Neural progenitor cell (in vitro differentiated cells): ENCODE measurements around the gene QSOX2. TPM values are rescaled to one million over a fixed set of nuclear protein-coding genes. Genes with fewer than 3 reads are reported as not detected.

Experiments
- DNase-seq: peaks from one replicate; pipeline ENCODE4 v3.0.0-alpha.2; 2016; ENCODE audit warnings: low spot score
- H2AFZ ChIP-seq: fragments of 200-600 bp; sonication (generic); replicated peaks from 2 replicates; pipeline ENCODE4 v1.6.1; 2016; ENCODE audit warnings: antibody characterized with exemption
- H3F3A ChIP-seq: fragments of 200-600 bp; sonication (generic); 2 replicates; pipeline ENCODE4 v1.6.1; 2016; ENCODE audit warnings: antibody characterized with exemption, low read depth
- H3K27ac ChIP-seq: fragments of 200-600 bp; sonication (generic); 2 replicates; pipeline ENCODE4 v1.5.1; 2016; ENCODE audit warnings: mild to moderate bottlenecking
- H3K27me3 ChIP-seq: fragments of 200-600 bp; sonication (generic); 2 replicates; pipeline ENCODE4 v1.6.1; 2016; ENCODE audit warnings: mild to moderate bottlenecking, moderate library complexity
- H3K36me3 ChIP-seq: fragments of 200-600 bp; sonication (generic); 2 replicates; pipeline ENCODE4 v1.5.1; 2016
- H3K4me1 ChIP-seq: fragments of 200-600 bp; sonication (generic); 2 replicates; pipeline ENCODE4 v1.6.1; 2016; ENCODE audit warnings: mixed run types
- H3K4me2 ChIP-seq: fragments of 200-600 bp; sonication (generic); 2 replicates; pipeline ENCODE4 v1.6.1; 2016
- H3K4me3 ChIP-seq: fragments of 200-600 bp; sonication (generic); 2 replicates; pipeline ENCODE4 v1.5.1; 2016
- H3K79me2 ChIP-seq: fragments of 200-600 bp; sonication (generic); 2 replicates; pipeline ENCODE4 v1.6.1; 2016; ENCODE audit warnings: low read depth
- H3K9ac ChIP-seq: fragments of 200-600 bp; sonication (generic); 2 replicates; pipeline ENCODE4 v1.6.1; 2016
- H3K9me3 ChIP-seq: fragments of 200-600 bp; sonication (generic); 2 replicates; pipeline ENCODE4 v1.5.1; 2016; ENCODE audit warnings: low read depth
- H4K20me1 ChIP-seq: fragments of 200-600 bp; sonication (generic); 2 replicates; pipeline ENCODE4 v1.6.1; 2016; ENCODE audit warnings: low read depth
- H3K27ac Mint-ChIP-seq: 3 replicates; pipeline ENCODE4 v1.8.0; 2021; ENCODE audit warnings: mixed read lengths
- H3K27me3 Mint-ChIP-seq: 2 replicates; pipeline ENCODE4 v1.8.0; 2022; ENCODE audit warnings: low read depth, mild to moderate bottlenecking, inconsistent platforms, moderate library complexity, mixed read lengths; ENCODE audit not compliant: insufficient read depth
- H3K36me3 Mint-ChIP-seq: 3 replicates; pipeline ENCODE4 v1.8.0; 2021; ENCODE audit warnings: mixed read lengths
- H3K4me1 Mint-ChIP-seq: 3 replicates; pipeline ENCODE4 v1.8.0; 2021; ENCODE audit warnings: mixed read lengths
- H3K4me3 Mint-ChIP-seq: 3 replicates; pipeline ENCODE4 v1.8.0; 2021; ENCODE audit warnings: mild to moderate bottlenecking, moderate library complexity, mixed read lengths
- H3K9me3 Mint-ChIP-seq: 3 replicates; pipeline ENCODE4 v1.8.0; 2020; ENCODE audit warnings: mixed read lengths
- EZH2 ChIP-seq: fragments of 200-600 bp; sonication (generic); IDR thresholded peaks from 2 replicates; pipeline ENCODE4 v1.6.1; 2017; ENCODE audit warnings: antibody characterized with exemption, mild to moderate bottlenecking, moderate library complexity
- EZH2phosphoT487 ChIP-seq: fragments of 200-600 bp; sonication (generic); IDR thresholded peaks from 2 replicates; pipeline ENCODE4 v1.6.1; 2017; ENCODE audit warnings: antibody characterized with exemption
- total RNA-seq: library from RNA; depleted of rRNA; stranded (reverse); fragments of >200 nt; gene quantifications from 2 replicates; pipeline ENCODE4 v1.2.3, GENCODE V29; 2015; ENCODE audit warnings: low replicate concordance
- TF ChIP-seq, protein P1 (sequence below): fragments of 200-600 bp; sonication (generic); IDR thresholded peaks from 2 replicates; pipeline ENCODE4 v1.5.1; 2017; ENCODE audit warnings: antibody characterized with exemption, mild to moderate bottlenecking

Gene QSOX2
- total RNA-seq, 1 donor from 2014 or later: 17.1 TPM

GRCh38 chr9:136235171-136235570, 10.4 kb downstream of the QSOX2 start:
- no peaks in the 10 kb centered on the region for H3F3A ChIP-seq
- H3K27me3 ChIP-seq: no peaks in the 10 kb centered on the region
- H3K4me2 ChIP-seq: no peak overlapping the region
- peaks cover 5% of the 10 kb centered on the region for H3K36me3 Mint-ChIP-seq
- no peak for DNase-seq
- H3K27ac Mint-ChIP-seq: no peak overlapping the region
- no peaks in the 10 kb centered on the region for H3K4me1 ChIP-seq
- peaks cover 4% of the 10 kb centered on the region for H3K4me1 Mint-ChIP-seq
- H3K9ac ChIP-seq: no peak overlapping the region
- H3K9me3 Mint-ChIP-seq: no peaks in the 10 kb centered on the region
- H2AFZ ChIP-seq: no peak overlapping the region
- no peaks in the 10 kb centered on the region for H3K36me3 ChIP-seq
- H3K9me3 ChIP-seq: no peaks in the 10 kb centered on the region
- no peak for TF ChIP-seq EZH2phosphoT487
- TF ChIP-seq, protein P1, sequence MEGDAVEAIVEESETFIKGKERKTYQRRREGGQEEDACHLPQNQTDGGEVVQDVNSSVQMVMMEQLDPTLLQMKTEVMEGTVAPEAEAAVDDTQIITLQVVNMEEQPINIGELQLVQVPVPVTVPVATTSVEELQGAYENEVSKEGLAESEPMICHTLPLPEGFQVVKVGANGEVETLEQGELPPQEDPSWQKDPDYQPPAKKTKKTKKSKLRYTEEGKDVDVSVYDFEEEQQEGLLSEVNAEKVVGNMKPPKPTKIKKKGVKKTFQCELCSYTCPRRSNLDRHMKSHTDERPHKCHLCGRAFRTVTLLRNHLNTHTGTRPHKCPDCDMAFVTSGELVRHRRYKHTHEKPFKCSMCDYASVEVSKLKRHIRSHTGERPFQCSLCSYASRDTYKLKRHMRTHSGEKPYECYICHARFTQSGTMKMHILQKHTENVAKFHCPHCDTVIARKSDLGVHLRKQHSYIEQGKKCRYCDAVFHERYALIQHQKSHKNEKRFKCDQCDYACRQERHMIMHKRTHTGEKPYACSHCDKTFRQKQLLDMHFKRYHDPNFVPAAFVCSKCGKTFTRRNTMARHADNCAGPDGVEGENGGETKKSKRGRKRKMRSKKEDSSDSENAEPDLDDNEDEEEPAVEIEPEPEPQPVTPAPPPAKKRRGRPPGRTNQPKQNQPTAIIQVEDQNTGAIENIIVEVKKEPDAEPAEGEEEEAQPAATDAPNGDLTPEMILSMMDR: no peak
- TF ChIP-seq EZH2: no peak
- peaks cover 32% of the 10 kb centered on the region for H3K79me2 ChIP-seq
- H3K27me3 Mint-ChIP-seq: peaks cover 5% of the 10 kb centered on the region
- no peak overlapping the region for H3K27ac ChIP-seq
- no peak overlapping the region for H3K4me3 ChIP-seq
- no peak overlapping the region for H3K4me3 Mint-ChIP-seq
- H4K20me1 ChIP-seq: peaks cover 72% of the 10 kb centered on the region

DNA sequence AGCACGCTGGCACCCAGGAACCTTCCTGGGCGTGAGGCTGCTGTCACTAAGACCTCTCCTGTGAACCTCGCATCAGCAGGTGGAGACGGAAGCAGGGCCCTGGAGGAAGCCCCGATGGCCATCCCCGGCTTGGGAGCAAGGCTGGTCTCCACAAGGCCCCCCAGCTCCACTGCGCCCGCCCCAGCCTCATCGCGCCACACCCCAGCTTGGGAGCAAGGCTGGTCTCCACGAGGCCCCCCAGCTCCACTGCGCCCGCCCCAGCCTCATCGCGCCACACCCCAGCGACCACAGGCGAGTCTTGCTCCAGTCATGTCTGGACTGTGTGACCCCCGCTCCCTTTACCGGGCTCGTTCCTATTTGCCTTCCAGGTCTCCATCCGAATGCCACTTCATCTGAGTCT, 11.0 kb downstream of the QSOX2 start:
- no peak overlapping the region for H3K9ac ChIP-seq
- Mint-ChIP-seq H3K27ac (no peak overlapping the region), H3K4me1 (peaks cover 4% of the 10 kb centered on the region), H3K9me3 (no peaks in the 10 kb centered on the region), H3K36me3 (peaks cover 5% of the 10 kb centered on the region), H3K27me3 (peaks cover 5% of the 10 kb centered on the region), H3K4me3 (no peak overlapping the region)
- H3K79me2 ChIP-seq: peaks cover 28% of the 10 kb centered on the region
- peaks cover 71% of the 10 kb centered on the region for H4K20me1 ChIP-seq
- no peaks in the 10 kb centered on the region for H3K9me3 ChIP-seq
- H2AFZ ChIP-seq: no peak overlapping the region
- no peaks in the 10 kb centered on the region for H3F3A ChIP-seq
- no peaks in the 10 kb centered on the region for H3K27me3 ChIP-seq
- H3K27ac ChIP-seq: no peak overlapping the region
- TF ChIP-seq, protein P1: no peak
- TF ChIP-seq EZH2: no peak
- no peak for TF ChIP-seq EZH2phosphoT487
- no peak overlapping the region for H3K4me2 ChIP-seq
- DNase-seq: no peak
- no peak overlapping the region for H3K4me3 ChIP-seq
- H3K36me3 ChIP-seq: no peaks in the 10 kb centered on the region
- no peaks in the 10 kb centered on the region for H3K4me1 ChIP-seq

DNA sequence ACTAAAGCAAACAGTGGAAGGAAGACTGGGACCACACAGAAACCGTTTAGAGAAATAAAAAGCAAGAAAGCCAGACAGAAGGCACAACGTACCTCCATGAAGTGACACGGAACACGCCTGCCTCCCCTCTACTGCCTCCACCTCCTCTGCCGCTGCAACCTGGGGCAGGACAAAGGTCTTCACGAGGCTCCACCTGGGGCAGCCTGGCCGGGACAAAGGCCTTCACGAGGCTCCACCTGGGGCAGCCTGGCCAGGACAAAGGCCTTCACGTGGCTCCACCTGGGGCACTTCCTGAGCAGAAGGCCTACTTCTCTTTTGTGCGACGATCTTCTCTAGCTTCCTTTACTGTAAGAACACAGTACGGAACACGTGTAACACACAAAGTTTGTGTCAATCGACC, 11.7 kb downstream of the QSOX2 start:
- H3K36me3 Mint-ChIP-seq: peaks cover 5% of the 10 kb centered on the region
- Histone ChIP-seq H3K4me3 (no peak overlapping the region), H3K4me2 (no peak overlapping the region), H3K27me3 (no peaks in the 10 kb centered on the region), H3K9me3 (no peaks in the 10 kb centered on the region), H3F3A (no peaks in the 10 kb centered on the region), H3K79me2 (peaks cover 28% of the 10 kb centered on the region), H4K20me1 (peaks cover 71% of the 10 kb centered on the region), H3K36me3 (no peaks in the 10 kb centered on the region), H3K4me1 (no peaks in the 10 kb centered on the region), H2AFZ (no peak overlapping the region), H3K9ac (no peak overlapping the region), H3K27ac (no peak overlapping the region)
- no peaks in the 10 kb centered on the region for H3K9me3 Mint-ChIP-seq
- H3K4me1 Mint-ChIP-seq: peaks cover 4% of the 10 kb centered on the region
- peaks cover 5% of the 10 kb centered on the region for H3K27me3 Mint-ChIP-seq
- no peak overlapping the region for H3K4me3 Mint-ChIP-seq
- TF ChIP-seq, protein P1: no peak
- no peak for TF ChIP-seq EZH2phosphoT487
- no peak for TF ChIP-seq EZH2
- no peak overlapping the region for H3K27ac Mint-ChIP-seq
- DNase-seq: no peak

DNA sequence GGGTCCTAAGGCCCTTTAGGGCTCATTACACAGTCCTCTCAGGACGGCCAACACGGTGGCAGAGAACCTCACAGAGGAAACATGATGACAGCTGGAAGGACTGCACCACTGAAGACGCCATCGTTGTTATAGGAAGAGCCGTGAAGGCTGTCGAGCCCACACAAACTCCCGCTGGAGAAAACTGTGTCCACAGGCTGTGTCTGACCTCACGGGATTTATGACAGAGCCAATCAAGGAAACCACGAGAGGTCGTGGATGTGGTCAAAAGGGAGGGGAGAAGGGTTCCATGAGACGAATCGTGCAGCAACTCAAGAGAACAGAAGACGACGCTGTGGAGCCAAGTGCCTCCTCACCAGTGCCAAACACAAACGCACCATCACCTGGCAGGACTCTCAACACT, 12.2 kb downstream of the QSOX2 start:
- H3K9me3 Mint-ChIP-seq: no peaks in the 10 kb centered on the region
- H3K27me3 Mint-ChIP-seq: peaks cover 5% of the 10 kb centered on the region

More for the DNA sequence above, 12.2 kb downstream of the QSOX2 start:
- no peak for DNase-seq
- Histone ChIP-seq H3K27me3 (no peaks in the 10 kb centered on the region), H3K4me1 (no peaks in the 10 kb centered on the region), H2AFZ (no peak overlapping the region), H3K79me2 (peaks cover 27% of the 10 kb centered on the region), H3K4me2 (no peak overlapping the region), H3K9ac (no peak overlapping the region), H4K20me1 (peaks cover 71% of the 10 kb centered on the region), H3K36me3 (no peaks in the 10 kb centered on the region), H3K27ac (no peak overlapping the region), H3K9me3 (no peaks in the 10 kb centered on the region), H3F3A (no peaks in the 10 kb centered on the region), H3K4me3 (no peak overlapping the region)
- no peak overlapping the region for H3K27ac Mint-ChIP-seq
- TF ChIP-seq EZH2phosphoT487: no peak
- TF ChIP-seq EZH2: no peak
- TF ChIP-seq, protein P1: no peak
- peaks cover 5% of the 10 kb centered on the region for H3K36me3 Mint-ChIP-seq
- H3K4me1 Mint-ChIP-seq: peaks cover 4% of the 10 kb centered on the region
- H3K4me3 Mint-ChIP-seq: no peak overlapping the region
